GM06990 (cell line): ENCODE data around the gene PTPRM.

Experiments used
- DNase-seq: peaks from one replicate; pipeline ENCODE4 v3.0.0-alpha.2; 2011; ENCODE audit not compliant: insufficient read length; ENCODE audit errors: extremely low read depth
- H3K27me3 ChIP-seq: replicated peaks from 2 replicates; pipeline ENCODE4 v1.6.0; 2011; ENCODE audit warnings: low read length; ENCODE audit not compliant: control insufficient read depth, insufficient read depth
- H3K36me3 ChIP-seq: 2 replicates; pipeline ENCODE4 v1.5.1; 2011; ENCODE audit warnings: low read length; ENCODE audit not compliant: control insufficient read depth, insufficient read depth
- H3K4me3 ChIP-seq: replicated peaks from 2 replicates; pipeline ENCODE4 v1.5.1; 2011; ENCODE audit warnings: low read depth, mild to moderate bottlenecking, control low read depth, low read length
- CTCF ChIP-seq: IDR thresholded peaks from 2 replicates; pipeline ENCODE4 v1.5.1; 2011; ENCODE audit warnings: low read length, control low read depth, mild to moderate bottlenecking, inconsistent platforms; ENCODE audit not compliant: insufficient read depth, poor library complexity, severe bottlenecking

The PTPRM gene

GRCh38 chr18:8399138-8399537 is 832.0 kb downstream of the PTPRM start:
- DNase-seq, result no peak
- no peak for TF ChIP-seq CTCF
- Histone ChIP-seq H3K27me3 (no peaks in the 10 kb centered on the region), H3K4me3 (no peak overlapping the region), H3K36me3 (no peaks in the 10 kb centered on the region)

- no peaks in the 10 kb centered on the region for H3K36me3 ChIP-seq
- no peak for TF ChIP-seq CTCF
- no peaks in the 10 kb centered on the region for H3K27me3 ChIP-seq
- no peak for DNase-seq
- H3K4me3 ChIP-seq, result no peak overlapping the region
These were observed 833.2 kb downstream of the PTPRM start for GRCh38 chr18:8400193-8400752.

GRCh38 chr18:8400825-8401224 is 833.7 kb downstream of the PTPRM start:
- Histone ChIP-seq H3K4me3 (no peak overlapping the region), H3K36me3 (no peaks in the 10 kb centered on the region), H3K27me3 (no peaks in the 10 kb centered on the region)
- TF ChIP-seq CTCF, result no peak
- no peak for DNase-seq

- Histone ChIP-seq H3K4me3 (no peak overlapping the region), H3K27me3 (no peaks in the 10 kb centered on the region; the same call in 1 of the 2 replicates), H3K36me3 (no peaks in the 10 kb centered on the region)
- TF ChIP-seq CTCF, result no peak
- no peak for DNase-seq
These were observed 834.5 kb downstream of the PTPRM start for GRCh38 chr18:8401606-8402005.

GRCh38 chr18:8402237-8402636 is 835.1 kb downstream of the PTPRM start:
- no peak for DNase-seq
- TF ChIP-seq CTCF, result no peak

GRCh38 chr18:8403713-8404112 is 836.6 kb downstream of the PTPRM start:
- H3K27me3 ChIP-seq, result no peaks in the 10 kb centered on the region; the same call in 1 of the 2 replicates
- no peak for DNase-seq
- no peaks in the 10 kb centered on the region for H3K36me3 ChIP-seq
- no peak overlapping the region for H3K4me3 ChIP-seq
- TF ChIP-seq CTCF, result no peak

More at GRCh38 chr18:8402237-8402636, 835.1 kb downstream of the PTPRM start:
- Histone ChIP-seq H3K36me3 (no peaks in the 10 kb centered on the region), H3K27me3 (no peaks in the 10 kb centered on the region; the same call in 1 of the 2 replicates), H3K4me3 (no peak overlapping the region)
